MCF 10A (cell line): ENCODE data around the gene ZBED1. TPM values are rescaled to one million over a fixed set of nuclear protein-coding genes. Genes with fewer than 3 reads are reported as not detected.
"Not testable (repeated sequence)": the region's sequence is repeated elsewhere in the genome, so short reads cannot be mapped to it uniquely, and the experiment has no call there.

Source experiments
- BruUV-seq: library from RNA; stranded (reverse); fragments of 400-500 nt; replicated peaks from 2 replicates; lab custom pipeline; 2021; lab: Mats Ljungman, UMichigan
- CTCF ChIA-PET: fragments of 300-600 bp; sonication (Branson Sonifier 250); formaldehyde crosslinking; extraction: SDS; loops from one replicate; lab custom pipeline; 2021; ENCODE audit warnings: antibody characterized with exemption, inconsistent platforms; lab: Yijun Ruan, JAX
- POLR2A ChIA-PET: fragments of 300-600, 350-650 bp; sonication (Branson Sonifier 250); formaldehyde crosslinking; extraction: SDS; loops from one replicate; lab custom pipeline; 2020; ENCODE audit warnings: antibody characterized with exemption, inconsistent platforms; lab: Yijun Ruan, JAX
- DNase-seq: peaks from one replicate; pipeline ENCODE4 v3.0.0-alpha.2; 2018; ENCODE audit not compliant: unreplicated experiment
- H3K27ac Mint-ChIP-seq: one replicate; pipeline ENCODE4 v1.8.0; 2022; ENCODE audit warnings: mild to moderate bottlenecking, low read depth, mixed read lengths; ENCODE audit not compliant: unreplicated experiment
- H3K27me3 Mint-ChIP-seq: one replicate; pipeline ENCODE4 v1.8.0; 2022; ENCODE audit warnings: mixed read lengths; ENCODE audit not compliant: insufficient read depth, unreplicated experiment
- H3K36me3 Mint-ChIP-seq: one replicate; pipeline ENCODE4 v1.8.0; 2022; ENCODE audit warnings: mild to moderate bottlenecking, moderate library complexity, mixed read lengths; ENCODE audit not compliant: insufficient read depth, unreplicated experiment
- H3K4me1 Mint-ChIP-seq: one replicate; pipeline ENCODE4 v1.8.0; 2022; ENCODE audit warnings: mixed read lengths; ENCODE audit not compliant: insufficient read depth, unreplicated experiment
- H3K4me3 Mint-ChIP-seq: one replicate; pipeline ENCODE4 v1.8.0; 2022; ENCODE audit warnings: mild to moderate bottlenecking, moderate library complexity, mixed read lengths; ENCODE audit not compliant: unreplicated experiment
- H3K9me3 Mint-ChIP-seq: one replicate; pipeline ENCODE4 v1.8.0; 2022; ENCODE audit warnings: mixed read lengths; ENCODE audit not compliant: unreplicated experiment
- intact Hi-C: fragments of 100-400 bp; cut with micrococcal nuclease; formaldehyde crosslinking; loops from 2 replicates; pipeline ENCODE4 v1.14.1; 2022
- total RNA-seq: library from RNA; stranded (reverse); gene quantifications from 2 replicates; pipeline ENCODE4 v1.2.3, GENCODE V29; 2022
- TF ChIP-seq, protein P1 (sequence below): fragments of 200-600 bp; IDR thresholded peaks from one replicate; pipeline ENCODE4 v1.8.0; 2022; ENCODE audit warnings: antibody characterized with exemption, mild to moderate bottlenecking; ENCODE audit not compliant: unreplicated experiment

The ZBED1 gene
- total RNA-seq, 1 experiment from 2014 or later = 19.6 TPM

- CTCF ChIA-PET = no interaction called here
- no peak overlapping the region for H3K27ac Mint-ChIP-seq
- POLR2A ChIA-PET = no interaction called here
- BruUV-seq = no TSS peak
- peaks cover 6% of the 10 kb centered on the region for H3K4me1 Mint-ChIP-seq
- TF ChIP-seq, protein P1, sequence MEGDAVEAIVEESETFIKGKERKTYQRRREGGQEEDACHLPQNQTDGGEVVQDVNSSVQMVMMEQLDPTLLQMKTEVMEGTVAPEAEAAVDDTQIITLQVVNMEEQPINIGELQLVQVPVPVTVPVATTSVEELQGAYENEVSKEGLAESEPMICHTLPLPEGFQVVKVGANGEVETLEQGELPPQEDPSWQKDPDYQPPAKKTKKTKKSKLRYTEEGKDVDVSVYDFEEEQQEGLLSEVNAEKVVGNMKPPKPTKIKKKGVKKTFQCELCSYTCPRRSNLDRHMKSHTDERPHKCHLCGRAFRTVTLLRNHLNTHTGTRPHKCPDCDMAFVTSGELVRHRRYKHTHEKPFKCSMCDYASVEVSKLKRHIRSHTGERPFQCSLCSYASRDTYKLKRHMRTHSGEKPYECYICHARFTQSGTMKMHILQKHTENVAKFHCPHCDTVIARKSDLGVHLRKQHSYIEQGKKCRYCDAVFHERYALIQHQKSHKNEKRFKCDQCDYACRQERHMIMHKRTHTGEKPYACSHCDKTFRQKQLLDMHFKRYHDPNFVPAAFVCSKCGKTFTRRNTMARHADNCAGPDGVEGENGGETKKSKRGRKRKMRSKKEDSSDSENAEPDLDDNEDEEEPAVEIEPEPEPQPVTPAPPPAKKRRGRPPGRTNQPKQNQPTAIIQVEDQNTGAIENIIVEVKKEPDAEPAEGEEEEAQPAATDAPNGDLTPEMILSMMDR = no peak
- no peaks in the 10 kb centered on the region for H3K36me3 Mint-ChIP-seq
- H3K9me3 Mint-ChIP-seq = no peaks in the 10 kb centered on the region
- peaks cover 10% of the 10 kb centered on the region for H3K27me3 Mint-ChIP-seq
- no peak overlapping the region for H3K4me3 Mint-ChIP-seq
- intact Hi-C loops = no loop called here
- no peak for DNase-seq
Measured at GRCh38 chrX:2507196-2507595, 6.4 kb upstream of the ZBED1 start.

DNA sequence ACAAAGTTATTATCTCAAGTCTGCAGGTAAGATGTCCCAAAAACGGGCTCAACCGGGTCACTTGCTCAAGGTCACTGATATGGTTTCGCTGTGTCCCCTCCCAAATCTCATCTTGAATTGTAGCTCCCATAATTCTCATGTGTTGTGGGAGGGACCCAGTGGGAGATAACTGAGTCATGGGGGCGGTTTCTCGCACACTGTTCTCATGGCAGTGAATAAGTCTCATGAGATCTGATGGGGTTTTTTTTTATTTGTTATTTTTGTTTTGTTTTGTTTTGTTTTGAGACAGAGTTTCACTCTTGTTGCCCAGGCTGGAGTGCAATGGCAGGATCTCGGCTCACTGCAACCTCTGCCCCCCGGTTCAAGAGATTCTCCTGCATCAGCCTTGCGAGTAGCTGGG is 4.6 kb upstream of the ZBED1 start:
- CTCF ChIA-PET, H3K9me3 Mint-ChIP-seq, BruUV-seq, H3K4me1 Mint-ChIP-seq, DNase-seq, POLR2A ChIA-PET, H3K27ac Mint-ChIP-seq, intact Hi-C loops, H3K27me3 Mint-ChIP-seq, H3K4me3 Mint-ChIP-seq, H3K36me3 Mint-ChIP-seq: not testable (repeated sequence)

- POLR2A ChIA-PET = no interaction called here
- BruUV-seq = no TSS peak
- intact Hi-C loops = loop anchor here (5.0 kb wide), 2 partner anchors 82 to 102 kb away; no protein-coding TSS in a partner anchor
- Mint-ChIP-seq H3K27me3 (no peaks in the 10 kb centered on the region), H3K9me3 (no peaks in the 10 kb centered on the region), H3K4me3 (no peak overlapping the region), H3K27ac (no peak overlapping the region), H3K4me1 (peaks cover 6% of the 10 kb centered on the region), H3K36me3 (no peaks in the 10 kb centered on the region)
- CTCF ChIA-PET = no interaction called here
- DNase-seq = no peak
- TF ChIP-seq, protein P1 = no peak
Measured at GRCh38 chrX:2504706-2505332, 4.0 kb upstream of the ZBED1 start.

GRCh38 chrX:2503591-2504500 is 3.1 kb upstream of the ZBED1 start:
- ChIA-PET POLR2A (no interaction called here), CTCF (no interaction called here)
- Mint-ChIP-seq H3K36me3 (no peaks in the 10 kb centered on the region), H3K27ac (no peak overlapping the region), H3K4me1 (peaks cover 4% of the 10 kb centered on the region), H3K27me3 (no peaks in the 10 kb centered on the region), H3K4me3 (no peak overlapping the region), H3K9me3 (no peaks in the 10 kb centered on the region)
- TF ChIP-seq, protein P1 = no peak
- intact Hi-C loops = loop anchor here (5.0 kb wide), 2 partner anchors 83 to 103 kb away; no protein-coding TSS in a partner anchor
- no peak for DNase-seq
- no TSS peak for BruUV-seq
